Measurements from ENCODE around the gene CLASP1.

DNA sequence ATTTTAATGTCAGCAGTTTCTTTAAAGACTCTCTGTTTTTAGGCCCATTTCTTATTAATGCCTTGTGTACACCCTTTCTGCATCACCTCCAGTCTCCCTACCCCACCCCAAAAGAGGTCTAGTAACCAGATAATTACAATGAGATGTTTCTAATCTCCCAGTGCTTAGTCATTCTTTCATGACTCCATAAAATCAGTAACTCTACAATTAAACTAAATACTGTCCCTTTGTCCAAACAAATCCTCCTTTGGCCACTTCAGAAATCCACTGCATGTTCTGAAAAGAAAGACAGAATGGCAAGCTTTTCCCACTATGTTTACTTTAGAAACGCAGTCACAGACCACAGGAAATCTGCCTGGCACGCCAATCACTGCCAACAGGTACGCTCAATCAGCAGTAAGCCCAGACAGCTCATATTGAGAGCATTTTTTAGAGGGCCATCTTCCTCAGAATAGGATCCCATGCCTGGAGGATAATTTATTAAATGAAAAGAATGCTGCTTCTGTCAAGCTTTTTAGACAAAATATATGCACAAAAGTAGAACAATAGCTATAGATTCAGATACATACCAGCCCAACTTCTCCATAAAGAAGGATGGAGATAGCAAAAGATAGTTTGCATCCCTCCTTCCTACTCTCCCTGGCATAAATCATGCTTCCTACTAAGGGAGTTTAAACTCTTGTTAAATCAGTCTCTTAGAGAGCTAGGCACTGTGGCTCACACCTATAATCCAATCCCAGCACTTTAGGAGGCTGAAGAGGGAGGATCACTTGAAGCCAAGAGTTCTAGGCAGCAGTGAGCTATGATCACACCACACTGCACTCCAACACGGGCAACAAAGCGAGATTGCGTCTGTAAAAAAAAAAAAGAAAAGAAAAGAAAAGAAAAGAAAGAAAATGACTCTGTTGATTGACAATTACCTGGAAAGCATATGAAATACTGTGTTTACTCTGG lies 14.6 kb downstream of the CLASP1 start:
- TF ChIP-seq, protein P1, sequence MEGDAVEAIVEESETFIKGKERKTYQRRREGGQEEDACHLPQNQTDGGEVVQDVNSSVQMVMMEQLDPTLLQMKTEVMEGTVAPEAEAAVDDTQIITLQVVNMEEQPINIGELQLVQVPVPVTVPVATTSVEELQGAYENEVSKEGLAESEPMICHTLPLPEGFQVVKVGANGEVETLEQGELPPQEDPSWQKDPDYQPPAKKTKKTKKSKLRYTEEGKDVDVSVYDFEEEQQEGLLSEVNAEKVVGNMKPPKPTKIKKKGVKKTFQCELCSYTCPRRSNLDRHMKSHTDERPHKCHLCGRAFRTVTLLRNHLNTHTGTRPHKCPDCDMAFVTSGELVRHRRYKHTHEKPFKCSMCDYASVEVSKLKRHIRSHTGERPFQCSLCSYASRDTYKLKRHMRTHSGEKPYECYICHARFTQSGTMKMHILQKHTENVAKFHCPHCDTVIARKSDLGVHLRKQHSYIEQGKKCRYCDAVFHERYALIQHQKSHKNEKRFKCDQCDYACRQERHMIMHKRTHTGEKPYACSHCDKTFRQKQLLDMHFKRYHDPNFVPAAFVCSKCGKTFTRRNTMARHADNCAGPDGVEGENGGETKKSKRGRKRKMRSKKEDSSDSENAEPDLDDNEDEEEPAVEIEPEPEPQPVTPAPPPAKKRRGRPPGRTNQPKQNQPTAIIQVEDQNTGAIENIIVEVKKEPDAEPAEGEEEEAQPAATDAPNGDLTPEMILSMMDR (IDR thresholded peaks at IDR 0.05; ENCODE audit: extremely low read depth in 1 of 2, insufficient read depth in 1 of 2, low read depth in 1 of 2, low read length in 2 of 2), result no peak
- no peak for TF ChIP-seq EZH2 (IDR thresholded peaks at IDR 0.05; ENCODE audit: borderline replicate concordance, low read depth, low read length, severe bottlenecking)
- TF ChIP-seq, protein P2, sequence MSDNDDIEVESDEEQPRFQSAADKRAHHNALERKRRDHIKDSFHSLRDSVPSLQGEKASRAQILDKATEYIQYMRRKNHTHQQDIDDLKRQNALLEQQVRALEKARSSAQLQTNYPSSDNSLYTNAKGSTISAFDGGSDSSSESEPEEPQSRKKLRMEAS (IDR thresholded peaks at IDR 0.05; ENCODE audit: insufficient read depth, insufficient read length), result no peak

All from endothelial cell of umbilical vein (primary cell).